Cortex of kidney (tissue), 1 donor: Measurements from ENCODE around the gene CAPRIN2.

Experiments
- DNase-seq: peaks from one replicate; lab custom pipeline; 2025; lab: John Stamatoyannopoulos, UW

CAPRIN2 gene

GRCh38 chr12:30698346-30698745 is 56.4 kb downstream of the CAPRIN2 start:
- DNase-seq = no peak

GRCh38 chr12:30696943-30697342 is 57.8 kb downstream of the CAPRIN2 start:
- no peak for DNase-seq

- no peak for DNase-seq
These were observed 58.3 kb downstream of the CAPRIN2 start for GRCh38 chr12:30696486-30696885.

GRCh38 chr12:30696103-30696408 is 58.7 kb downstream of the CAPRIN2 start:
- no peak for DNase-seq

DNA sequence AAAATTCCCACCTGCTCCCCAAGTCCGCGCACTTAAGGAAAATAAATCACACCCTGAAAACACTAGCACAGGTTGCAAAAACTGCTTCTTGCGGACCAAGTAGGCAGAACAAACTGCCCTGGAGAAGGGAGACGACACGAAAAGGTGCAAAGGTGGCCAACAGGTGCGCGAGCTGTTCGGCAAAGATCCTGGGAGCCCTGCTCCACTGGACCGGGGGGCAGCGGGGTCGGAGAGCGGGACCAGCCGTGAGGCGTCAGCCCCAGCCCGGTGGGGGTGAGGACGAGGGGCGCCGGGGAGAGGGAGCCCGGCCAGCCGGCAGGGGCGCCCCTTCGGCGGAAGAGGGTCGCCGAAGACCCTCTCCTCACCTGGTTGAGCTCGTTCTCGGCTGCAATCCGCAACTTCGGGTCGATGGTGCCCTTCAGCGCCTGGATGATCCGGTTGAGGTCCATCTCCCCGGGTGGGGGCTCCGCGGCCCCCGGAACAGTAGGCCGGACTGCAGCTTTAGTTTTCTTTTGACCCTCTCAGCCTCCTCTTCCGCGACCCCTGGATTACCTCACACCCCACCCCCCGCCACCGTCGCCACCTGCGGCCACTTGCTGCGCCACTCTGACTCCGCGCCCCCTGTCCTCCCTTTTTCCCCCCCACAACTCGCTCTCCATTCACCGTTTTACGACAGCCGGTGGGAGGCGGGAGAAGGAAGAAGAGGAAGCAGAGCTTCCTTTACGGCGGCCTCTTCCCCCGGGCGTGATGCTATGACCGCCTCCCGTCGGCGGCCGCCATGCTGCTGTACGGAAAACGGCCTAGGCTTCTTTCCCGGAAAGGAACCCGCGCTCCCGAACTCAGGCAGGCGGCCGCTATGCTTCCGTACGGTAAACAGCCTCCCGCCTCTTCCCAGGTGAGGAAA is 59.3 kb downstream of the CAPRIN2 start, which contains the start of gene IPO8:
Gene IPO8 (minus strand): TSS at position 671 of the 904 bp plus-strand sequence. CDS start 222 bp downstream, at position 449.
- DNase-seq = peak; percentile 9

- DNase-seq = no peak
These were observed 60.1 kb downstream of the CAPRIN2 start for GRCh38 chr12:30694412-30695198.

DNA sequence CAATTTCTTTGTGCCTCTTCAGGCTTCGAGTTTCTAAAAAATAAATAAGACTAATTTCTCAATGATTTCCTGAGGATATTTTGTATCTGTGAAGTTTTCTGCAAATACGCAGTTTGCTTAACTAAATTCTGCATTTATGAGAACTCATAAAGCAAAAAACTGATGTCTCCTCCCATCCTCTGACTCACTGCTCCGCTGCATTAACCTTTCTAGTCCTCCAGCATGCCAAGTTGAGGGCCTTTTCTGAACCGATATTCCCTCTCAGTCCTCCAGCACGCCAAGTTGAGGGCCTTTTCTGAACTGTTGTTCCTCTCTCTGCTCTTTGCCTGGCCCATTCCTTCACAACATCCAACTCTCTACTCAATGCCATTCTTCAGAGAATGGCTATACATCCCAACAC is 62.3 kb downstream of the CAPRIN2 start:
- DNase-seq = no peak

- no peak for DNase-seq
These were observed 63.5 kb downstream of the CAPRIN2 start for GRCh38 chr12:30691122-30691879.

DNA sequence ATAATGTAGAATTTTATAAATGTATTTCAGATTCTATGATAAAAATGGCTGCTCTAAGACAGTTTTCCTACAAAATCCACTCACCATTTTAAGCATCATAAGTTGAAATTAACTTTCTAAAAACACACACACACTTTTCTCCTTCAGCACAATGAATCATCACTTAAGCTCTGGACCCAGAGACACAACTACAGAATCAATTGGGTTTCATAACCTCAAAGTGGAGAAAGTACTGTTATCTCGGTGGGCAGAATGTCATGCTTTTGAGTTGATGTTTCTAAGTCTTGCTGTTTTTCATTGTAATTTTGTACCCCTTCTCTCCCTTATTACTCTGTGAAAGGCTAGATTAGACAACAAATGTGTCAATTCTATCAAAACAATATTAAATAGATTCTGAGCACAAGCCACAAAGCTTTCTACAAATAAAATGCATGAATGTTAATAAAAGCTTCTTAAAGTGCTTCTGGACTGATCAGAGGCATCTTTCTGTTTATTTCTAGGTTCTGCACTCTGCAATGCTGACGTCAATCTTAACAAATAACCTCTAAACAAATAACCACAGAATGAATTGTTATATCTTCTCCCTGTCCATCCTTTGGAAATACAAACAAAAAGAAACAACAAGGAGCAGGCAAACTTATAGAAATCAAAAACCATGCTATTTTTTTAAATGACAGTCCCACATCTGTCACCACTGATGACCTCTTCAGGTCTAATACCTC is 67.3 kb downstream of the CAPRIN2 start:
- no peak for DNase-seq

GRCh38 chr12:30679241-30679640 is 75.5 kb downstream of the CAPRIN2 start:
- DNase-seq = no peak

GRCh38 chr12:30678221-30678620 is 76.5 kb downstream of the CAPRIN2 start:
- no peak for DNase-seq

- DNase-seq = no peak
These were observed 93.5 kb downstream of the CAPRIN2 start for GRCh38 chr12:30661210-30661609.
